B cell (primary cell): ENCODE data around the gene AMN1. TPM values are rescaled to one million over a fixed set of nuclear protein-coding genes. Genes with fewer than 3 reads are reported as not detected.
"Not testable (repeated sequence)": the region's sequence is repeated elsewhere in the genome, so short reads cannot be mapped to it uniquely, and the experiment has no call there.

Source experiments
- ATAC-seq: fragments of 200-7000 bp; cut with Tn5 transposase; one replicate; pipeline ENCODE4 v1.10.0; 2021; ENCODE audit warnings: low read depth, mild to moderate bottlenecking, moderate number of reproducible peaks, moderate library complexity
- CTCF ChIA-PET: fragments of 350-600 bp; sonication (Branson Sonifier 250); formaldehyde crosslinking; loops from one replicate; lab custom pipeline; 2021; ENCODE audit warnings: antibody characterized with exemption, inconsistent platforms; lab: Charles Lee
- POLR2A ChIA-PET: fragments of 350-600 bp; sonication (Branson Sonifier 250); formaldehyde crosslinking; loops from one replicate; lab custom pipeline; 2021; ENCODE audit warnings: antibody characterized with exemption; lab: Charles Lee
- DNase-seq: peaks from one replicate; pipeline ENCODE4 v3.0.0; 2013
- H2AFZ ChIP-seq: 2 replicates; pipeline ENCODE4 v1.6.1; 2012; ENCODE audit warnings: mild to moderate bottlenecking, low read depth, low read length; ENCODE audit not compliant: insufficient read depth, poor library complexity, severe bottlenecking
- H3K27ac ChIP-seq, 2 donors: 1 replicate in 1 of 2; 2 replicates in 1 of 2; pipeline ENCODE4 v1.5.1; 2012 to 2013; ENCODE audit warnings: low read length in 2 of 2, mild to moderate bottlenecking in 2 of 2, moderate library complexity in 1 of 2
- H3K27me3 ChIP-seq, 4 experiments: fragments of 200-600 bp in 1 of 4; sonication (generic) in 1 of 4; replicated peaks in 1 of 4; 1 replicate in 2 of 4; 2 replicates in 2 of 4; pipeline versions ENCODE4 v1.6.1 to v1.7.0; 2013 to 2016; ENCODE audit warnings: low read length in 3 of 4, mild to moderate bottlenecking in 2 of 4, mixed read lengths in 1 of 4, moderate library complexity in 1 of 4; ENCODE audit not compliant: insufficient read depth in 4 of 4, control insufficient read depth in 3 of 4; ENCODE audit errors: control extremely low read depth in 1 of 4
- H3K36me3 ChIP-seq, 2 experiments: replicated peaks in 1 of 2; 1 replicate in 1 of 2; 2 replicates in 1 of 2; pipeline versions ENCODE4 v1.6.1 to v1.7.1; 2013; ENCODE audit warnings: low read length in 1 of 2; ENCODE audit not compliant: insufficient read depth in 2 of 2, control insufficient read depth in 1 of 2; ENCODE audit errors: control extremely low read depth in 1 of 2, extremely low read depth in 1 of 2
- H3K4me1 ChIP-seq, 2 donors: fragments of 200-600 bp in 1 of 2; sonication (generic) in 1 of 2; 1 replicate in 1 of 2; 2 replicates in 1 of 2; pipeline versions ENCODE4 v1.5.1 to v1.6.1; 2013 to 2017; ENCODE audit warnings: low read length in 2 of 2; ENCODE audit not compliant: control insufficient read depth in 2 of 2, insufficient read depth in 2 of 2
- H3K4me2 ChIP-seq: replicated peaks from 2 replicates; pipeline ENCODE3; 2012; ENCODE audit warnings: mild to moderate bottlenecking, low read depth, low read length; ENCODE audit not compliant: poor library complexity, severe bottlenecking
- H3K4me3 ChIP-seq, 5 experiments: fragments of 200-600 bp in 1 of 5; sonication (generic) in 1 of 5; 1 replicate in 3 of 5; 2 replicates in 2 of 5; pipeline versions ENCODE4 v1.5.1 to v1.7.0; 2011 to 2016; ENCODE audit warnings: low read length in 4 of 5, mild to moderate bottlenecking in 4 of 5, low read depth in 2 of 5, control low read depth in 1 of 5, moderate library complexity in 1 of 5; ENCODE audit not compliant: insufficient read depth in 1 of 5; ENCODE audit errors: control extremely low read depth in 1 of 5, extremely low read depth in 1 of 5
- H3K79me2 ChIP-seq: fragments of 200-600 bp; sonication (generic); one replicate; pipeline ENCODE4 v1.6.0; 2016; ENCODE audit warnings: low read length; ENCODE audit not compliant: control insufficient read depth, insufficient read depth
- H3K9ac ChIP-seq: fragments of 200-600 bp; sonication (generic); 2 replicates; pipeline ENCODE4 v1.6.1; 2017; ENCODE audit warnings: mild to moderate bottlenecking, low read length, moderate library complexity
- H3K9me3 ChIP-seq, 3 donors: one replicate each; pipeline versions ENCODE4 v1.6.1 to v1.7.1; 2013; ENCODE audit warnings: low read length in 2 of 3; ENCODE audit not compliant: control insufficient read depth in 2 of 3, insufficient read depth in 1 of 3; ENCODE audit errors: control extremely low read depth in 1 of 3
- H4K20me1 ChIP-seq: 2 replicates; pipeline ENCODE4 v1.6.0; 2012; ENCODE audit warnings: mild to moderate bottlenecking, low read length; ENCODE audit not compliant: insufficient read depth, control insufficient read depth, poor library complexity, severe bottlenecking
- H3K27ac Mint-ChIP-seq: one replicate; pipeline ENCODE4 v1.8.0; 2021; ENCODE audit warnings: mixed read lengths
- H3K27me3 Mint-ChIP-seq: one replicate; pipeline ENCODE4 v1.8.0; 2021; ENCODE audit warnings: mixed read lengths
- H3K4me1 Mint-ChIP-seq: one replicate; pipeline ENCODE4 v1.8.0; 2021; ENCODE audit warnings: mixed read lengths
- H3K4me3 Mint-ChIP-seq: one replicate; pipeline ENCODE4 v1.8.0; 2021; ENCODE audit warnings: mixed read lengths
- H3K9me3 Mint-ChIP-seq: one replicate; pipeline ENCODE4 v1.8.0; 2022; ENCODE audit warnings: mixed read lengths; ENCODE audit not compliant: insufficient read depth
- EZH2 ChIP-seq: IDR thresholded peaks from 2 replicates; pipeline ENCODE4 v1.6.1; 2012; ENCODE audit warnings: borderline replicate concordance, low read depth, mild to moderate bottlenecking, moderate library complexity, low read length; ENCODE audit not compliant: insufficient read depth, poor library complexity, severe bottlenecking
- WGBS: methylation state at CpG from one replicate; pipeline ENCODE4 v1.1.5; 2013; ENCODE audit warnings: missing lambda C conversion rate; ENCODE audit not compliant: insufficient coverage; 5-methylcytosine and 5-hydroxymethylcytosine counted together
- intact Hi-C: fragments of 100-400 bp; cut with micrococcal nuclease; formaldehyde crosslinking; loops from one replicate; pipeline ENCODE4 v1.10.0; 2022
- polyA plus RNA-seq: library from polyadenylated mRNA; depleted of rRNA; stranded (reverse); fragments of >200 nt; gene quantifications from 2 replicates; pipeline ENCODE4 v1.2.3, GENCODE V29; 2012
- total RNA-seq, 2 donors: library from RNA; stranded (reverse); fragments of 120-200 nt in 1 of 2; gene quantifications; 1 replicate in 1 of 2; 2 replicates in 1 of 2; pipeline versions ENCODE4 v1.2.3 to v1.2.4, GENCODE V29; 2013 to 2022
- TF ChIP-seq, protein P1 (sequence below): fragments of 200-600 bp; IDR thresholded peaks from one replicate; pipeline ENCODE4 v1.8.0; 2022; ENCODE audit warnings: antibody characterized with exemption, mild to moderate bottlenecking

Gene AMN1
- total and polyA plus RNA-seq, 2 donors (not counting 1 experiment from before 2014, with no cell fraction given) = 32.6 to 32.7 TPM

DNA sequence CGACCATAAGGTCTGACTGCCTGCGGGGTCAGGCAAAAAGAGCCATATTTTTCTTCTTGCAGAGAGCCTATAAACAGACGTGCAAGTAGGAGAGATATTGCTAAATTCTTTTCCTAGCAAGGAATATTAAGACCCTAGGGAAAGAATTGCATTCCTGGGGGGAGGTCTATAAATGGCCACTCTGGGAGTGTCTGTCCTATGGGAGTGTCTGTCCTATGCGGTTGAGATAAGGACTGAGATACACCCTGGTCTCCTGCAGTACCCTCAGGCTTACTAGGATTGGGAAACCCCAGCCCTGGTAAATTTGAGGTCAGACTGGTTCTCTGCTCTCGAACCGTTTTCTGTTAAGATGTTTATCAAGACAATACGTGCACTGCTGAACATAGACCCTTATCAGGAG lies 20.7 kb downstream of the AMN1 start:
- H4K20me1 ChIP-seq, ATAC-seq, H3K4me2 ChIP-seq, H3K27me3 ChIP-seq, POLR2A ChIA-PET, H2AFZ ChIP-seq, H3K4me3 Mint-ChIP-seq, H3K27ac Mint-ChIP-seq, H3K4me3 ChIP-seq, H3K79me2 ChIP-seq, DNase-seq, CTCF ChIA-PET, H3K27me3 Mint-ChIP-seq, H3K9me3 Mint-ChIP-seq, H3K27ac ChIP-seq, H3K9ac ChIP-seq: not testable (repeated sequence)
- 100% methylated on average over 5 of the region's 7 CpGs for WGBS
- H3K9me3 ChIP-seq = peaks cover 6 to 23% (median 11%) of the 10 kb centered on the region in 3 donors
- peaks cover 29% of the 10 kb centered on the region for H3K4me1 Mint-ChIP-seq
- peaks cover 9 to 10% of the 10 kb centered on the region in 2 experiments for H3K36me3 ChIP-seq
- intact Hi-C loops = loop anchor here (5.0 kb wide), 1 partner anchor 161 kb away; no protein-coding TSS in a partner anchor
- peaks cover 6 to 10% of the 10 kb centered on the region in 2 donors for H3K4me1 ChIP-seq

DNA sequence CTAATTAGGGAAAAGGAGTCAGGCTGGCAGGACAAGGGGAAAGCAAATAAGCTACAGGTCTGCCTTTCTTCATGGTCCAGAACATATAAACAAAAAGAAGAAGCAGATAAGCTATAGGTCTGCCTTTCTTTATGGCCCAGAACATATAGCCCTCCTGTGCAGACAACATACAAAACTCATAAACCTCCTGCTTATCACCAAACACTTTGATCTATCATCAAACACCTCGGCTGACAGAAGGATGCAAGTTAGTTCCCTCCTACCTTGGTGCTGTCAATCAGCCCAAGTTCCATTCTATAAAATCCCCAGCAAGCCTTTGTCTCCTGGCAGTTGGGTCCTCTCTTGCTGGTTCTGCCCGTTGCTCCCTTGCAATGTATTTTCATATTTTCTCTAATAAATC lies 23.2 kb downstream of the AMN1 start:
- Mint-ChIP-seq H3K27me3 (no peaks in the 10 kb centered on the region), H3K4me1 (peaks cover 22% of the 10 kb centered on the region), H3K9me3 (peaks cover 2% of the 10 kb centered on the region), H3K4me3 (no peak overlapping the region), H3K27ac (peak overlapping the region; percentile 64)
- H3K4me2 ChIP-seq = no peak overlapping the region
- POLR2A ChIA-PET = interaction anchor here (0.6 kb wide), 1 partner anchor 81 kb away, joined by 3 read pairs; no protein-coding TSS in a partner anchor
- no peak overlapping the region for H3K9ac ChIP-seq
- CTCF ChIA-PET = interaction anchor here (0.6 kb wide), 1 partner anchor 357 kb away, joined by 3 read pairs; no protein-coding TSS in a partner anchor
- H3K27ac ChIP-seq = no peak overlapping the region
- H4K20me1 ChIP-seq = no peaks in the 10 kb centered on the region
- intact Hi-C loops = loop anchor here (5.0 kb wide), 1 partner anchor 158 kb away; no protein-coding TSS in a partner anchor
- H2AFZ ChIP-seq = no peak overlapping the region
- DNase-seq (no peak), ATAC-seq (no peak)
- no peaks in the 10 kb centered on the region for H3K27me3 ChIP-seq
- H3K9me3 ChIP-seq = peaks cover 6 to 12% (median 11%) of the 10 kb centered on the region in 3 donors
- no peak overlapping the region for H3K4me3 ChIP-seq
- H3K4me1 ChIP-seq = peaks cover 6 to 8% of the 10 kb centered on the region in 2 donors
- H3K79me2 ChIP-seq = peaks cover 5% of the 10 kb centered on the region
- WGBS = 100% methylated on average over 1 of the region's 2 CpGs
- TF ChIP-seq EZH2 = no peak
- TF ChIP-seq, protein P1, sequence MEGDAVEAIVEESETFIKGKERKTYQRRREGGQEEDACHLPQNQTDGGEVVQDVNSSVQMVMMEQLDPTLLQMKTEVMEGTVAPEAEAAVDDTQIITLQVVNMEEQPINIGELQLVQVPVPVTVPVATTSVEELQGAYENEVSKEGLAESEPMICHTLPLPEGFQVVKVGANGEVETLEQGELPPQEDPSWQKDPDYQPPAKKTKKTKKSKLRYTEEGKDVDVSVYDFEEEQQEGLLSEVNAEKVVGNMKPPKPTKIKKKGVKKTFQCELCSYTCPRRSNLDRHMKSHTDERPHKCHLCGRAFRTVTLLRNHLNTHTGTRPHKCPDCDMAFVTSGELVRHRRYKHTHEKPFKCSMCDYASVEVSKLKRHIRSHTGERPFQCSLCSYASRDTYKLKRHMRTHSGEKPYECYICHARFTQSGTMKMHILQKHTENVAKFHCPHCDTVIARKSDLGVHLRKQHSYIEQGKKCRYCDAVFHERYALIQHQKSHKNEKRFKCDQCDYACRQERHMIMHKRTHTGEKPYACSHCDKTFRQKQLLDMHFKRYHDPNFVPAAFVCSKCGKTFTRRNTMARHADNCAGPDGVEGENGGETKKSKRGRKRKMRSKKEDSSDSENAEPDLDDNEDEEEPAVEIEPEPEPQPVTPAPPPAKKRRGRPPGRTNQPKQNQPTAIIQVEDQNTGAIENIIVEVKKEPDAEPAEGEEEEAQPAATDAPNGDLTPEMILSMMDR = no peak
- peaks cover 9 to 19% of the 10 kb centered on the region in 2 experiments for H3K36me3 ChIP-seq
